ENCODE results near the gene KIF26B.

DNA sequence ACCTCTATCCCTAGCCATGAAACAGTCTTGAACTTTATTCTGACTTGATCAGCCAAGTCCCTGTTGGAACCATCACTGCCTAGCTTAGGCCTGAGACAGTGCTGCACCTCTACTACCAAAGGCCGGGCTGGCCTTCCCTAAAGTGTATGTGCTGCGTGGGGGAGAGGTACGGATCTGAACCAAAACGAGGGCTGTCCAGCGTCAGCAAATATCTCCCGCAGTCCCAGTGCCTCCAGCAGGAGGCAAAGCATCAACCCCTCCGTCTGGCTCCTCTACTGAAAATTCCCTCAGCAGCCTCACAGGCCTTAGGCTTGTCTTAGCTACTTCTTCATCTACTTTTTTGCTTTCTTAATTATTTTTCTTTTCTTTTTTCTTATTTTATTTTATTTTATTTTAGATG lies 33.3 kb upstream of the KIF26B start:
- TF ChIP-seq NR1H2 (CRISPR knock-in tag; IDR thresholded peaks at IDR 0.05) (no peak), ESRRA (CRISPR knock-in tag; IDR thresholded peaks at IDR 0.05; ENCODE audit: borderline replicate concordance) (no peak), TEAD4 (CRISPR knock-in tag; IDR thresholded peaks at IDR 0.05) (no peak), NR2C2 (CRISPR knock-in tag; IDR thresholded peaks at IDR 0.05) (no peak), CREB1 (CRISPR knock-in tag; IDR thresholded peaks at IDR 0.05) (no peak)
- TF ChIP-seq, protein P1, sequence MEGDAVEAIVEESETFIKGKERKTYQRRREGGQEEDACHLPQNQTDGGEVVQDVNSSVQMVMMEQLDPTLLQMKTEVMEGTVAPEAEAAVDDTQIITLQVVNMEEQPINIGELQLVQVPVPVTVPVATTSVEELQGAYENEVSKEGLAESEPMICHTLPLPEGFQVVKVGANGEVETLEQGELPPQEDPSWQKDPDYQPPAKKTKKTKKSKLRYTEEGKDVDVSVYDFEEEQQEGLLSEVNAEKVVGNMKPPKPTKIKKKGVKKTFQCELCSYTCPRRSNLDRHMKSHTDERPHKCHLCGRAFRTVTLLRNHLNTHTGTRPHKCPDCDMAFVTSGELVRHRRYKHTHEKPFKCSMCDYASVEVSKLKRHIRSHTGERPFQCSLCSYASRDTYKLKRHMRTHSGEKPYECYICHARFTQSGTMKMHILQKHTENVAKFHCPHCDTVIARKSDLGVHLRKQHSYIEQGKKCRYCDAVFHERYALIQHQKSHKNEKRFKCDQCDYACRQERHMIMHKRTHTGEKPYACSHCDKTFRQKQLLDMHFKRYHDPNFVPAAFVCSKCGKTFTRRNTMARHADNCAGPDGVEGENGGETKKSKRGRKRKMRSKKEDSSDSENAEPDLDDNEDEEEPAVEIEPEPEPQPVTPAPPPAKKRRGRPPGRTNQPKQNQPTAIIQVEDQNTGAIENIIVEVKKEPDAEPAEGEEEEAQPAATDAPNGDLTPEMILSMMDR (IDR thresholded peaks at IDR 0.05) = no peak
- TF ChIP-seq, protein P2, sequence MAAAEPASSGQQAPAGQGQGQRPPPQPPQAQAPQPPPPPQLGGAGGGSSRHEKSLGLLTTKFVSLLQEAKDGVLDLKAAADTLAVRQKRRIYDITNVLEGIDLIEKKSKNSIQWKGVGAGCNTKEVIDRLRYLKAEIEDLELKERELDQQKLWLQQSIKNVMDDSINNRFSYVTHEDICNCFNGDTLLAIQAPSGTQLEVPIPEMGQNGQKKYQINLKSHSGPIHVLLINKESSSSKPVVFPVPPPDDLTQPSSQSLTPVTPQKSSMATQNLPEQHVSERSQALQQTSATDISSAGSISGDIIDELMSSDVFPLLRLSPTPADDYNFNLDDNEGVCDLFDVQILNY (CRISPR knock-in tag; IDR thresholded peaks at IDR 0.05) = no peak
